Breast epithelium (tissue), 4 donors: Measurements from ENCODE around the gene PDZD2. TPM values are rescaled to one million over a fixed set of nuclear protein-coding genes. Genes with fewer than 3 reads are reported as not detected.

Experiments
- DNase-seq, 2 donors: peaks; one replicate each; pipeline ENCODE4 v3.0.0-alpha.2; 2019; ENCODE audit warnings: low spot score in 2 of 2
- H3K27ac ChIP-seq, 2 donors: fragments of 200-600 bp; sonication (generic) in 1 of 2; one replicate each; pipeline ENCODE4 v1.5.1; 2016 to 2019; ENCODE audit warnings: mild to moderate bottlenecking in 1 of 2
- H3K27me3 ChIP-seq, 2 donors: fragments of 200-600 bp; sonication (generic) in 1 of 2; one replicate each; pipeline versions ENCODE4 v1.5.1 to v1.6.0; 2017 to 2019; ENCODE audit warnings: control low read depth in 1 of 2, mild to moderate bottlenecking in 1 of 2
- H3K36me3 ChIP-seq: fragments of 200-600 bp; one replicate; pipeline ENCODE4 v1.5.1; 2019
- H3K4me1 ChIP-seq, 2 donors: fragments of 200-600 bp; sonication (generic); one replicate each; pipeline ENCODE4 v1.5.1; 2016 to 2019; ENCODE audit warnings: control low read depth in 1 of 2
- H3K4me3 ChIP-seq, 3 donors: fragments of 200-600 bp; sonication (generic); 1 replicate in 2 of 3; 2 replicates in 1 of 3; pipeline ENCODE4 v1.5.1; 2016 to 2019; ENCODE audit warnings: mild to moderate bottlenecking in 3 of 3, moderate library complexity in 2 of 3
- H3K9me3 ChIP-seq, 2 donors: fragments of 200-600 bp; sonication (generic) in 1 of 2; one replicate each; pipeline ENCODE4 v1.5.1; 2016 to 2019; ENCODE audit warnings: control low read depth in 1 of 2
- POLR2A ChIP-seq: fragments of 450-650 bp; IDR thresholded peaks from one replicate; pipeline ENCODE4 v1.6.1; 2016; ENCODE audit warnings: antibody characterized with exemption, mild to moderate bottlenecking, moderate library complexity
- POLR2AphosphoS5 ChIP-seq, 3 donors: sonication (generic); formaldehyde crosslinking; IDR thresholded peaks; one replicate each; pipeline ENCODE4 v1.6.1; 2017; ENCODE audit warnings: antibody characterized with exemption in 3 of 3
- intact Hi-C: fragments of 100-400 bp; cut with DNase I; formaldehyde crosslinking; loops from one replicate; pipeline ENCODE4 v1.15.1; 2023; ENCODE audit warnings: low total_unique reads
- total RNA-seq, 3 donors: library from RNA; depleted of rRNA; stranded (reverse); fragments of >200 nt; gene quantifications; one replicate each; pipeline ENCODE4 v1.1.0, GENCODE V29; 2016
- TF ChIP-seq, protein P1 (sequence below), 3 donors: fragments of 450-650 bp; IDR thresholded peaks; one replicate each; pipeline ENCODE4 v1.5.1; 2016 to 2017; ENCODE audit warnings: antibody characterized with exemption in 3 of 3, mild to moderate bottlenecking in 3 of 3, moderate library complexity in 3 of 3

PDZD2 gene
- total RNA-seq, 3 donors from 2014 or later = 16.8 to 23.3 (median 17.7) TPM

DNA sequence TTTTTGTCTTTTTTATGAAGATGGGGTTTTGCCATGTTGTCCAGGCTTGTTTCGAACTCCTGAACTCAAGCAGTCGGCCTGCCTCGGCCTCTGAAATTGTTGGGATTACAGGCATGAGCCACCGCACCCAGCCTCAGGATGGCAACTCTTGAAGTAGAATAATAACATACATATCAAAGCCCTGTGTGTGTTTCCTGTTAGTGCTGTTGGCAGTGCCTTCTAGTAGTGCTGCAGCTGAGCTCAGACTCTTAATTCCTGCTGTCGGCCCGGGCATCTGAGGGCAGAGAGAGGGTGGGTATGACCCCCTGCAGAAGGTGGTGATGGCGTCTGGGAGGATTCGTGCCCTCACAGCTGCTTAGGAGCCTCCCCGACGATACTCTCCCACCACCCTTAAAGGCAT, 227.2 kb downstream of the PDZD2 start:
- H3K9me3 ChIP-seq = peaks cover 0 to under 1% of the 10 kb centered on the region in 2 donors
- no peak for DNase-seq
- intact Hi-C loops = no loop called here
- no peaks in the 10 kb centered on the region for H3K36me3 ChIP-seq
- H3K27ac ChIP-seq = no peak overlapping the region
- TF ChIP-seq POLR2A (no peak), POLR2AphosphoS5 (IDR thresholded peaks at IDR 0.05) (no peak)
- TF ChIP-seq, protein P1, sequence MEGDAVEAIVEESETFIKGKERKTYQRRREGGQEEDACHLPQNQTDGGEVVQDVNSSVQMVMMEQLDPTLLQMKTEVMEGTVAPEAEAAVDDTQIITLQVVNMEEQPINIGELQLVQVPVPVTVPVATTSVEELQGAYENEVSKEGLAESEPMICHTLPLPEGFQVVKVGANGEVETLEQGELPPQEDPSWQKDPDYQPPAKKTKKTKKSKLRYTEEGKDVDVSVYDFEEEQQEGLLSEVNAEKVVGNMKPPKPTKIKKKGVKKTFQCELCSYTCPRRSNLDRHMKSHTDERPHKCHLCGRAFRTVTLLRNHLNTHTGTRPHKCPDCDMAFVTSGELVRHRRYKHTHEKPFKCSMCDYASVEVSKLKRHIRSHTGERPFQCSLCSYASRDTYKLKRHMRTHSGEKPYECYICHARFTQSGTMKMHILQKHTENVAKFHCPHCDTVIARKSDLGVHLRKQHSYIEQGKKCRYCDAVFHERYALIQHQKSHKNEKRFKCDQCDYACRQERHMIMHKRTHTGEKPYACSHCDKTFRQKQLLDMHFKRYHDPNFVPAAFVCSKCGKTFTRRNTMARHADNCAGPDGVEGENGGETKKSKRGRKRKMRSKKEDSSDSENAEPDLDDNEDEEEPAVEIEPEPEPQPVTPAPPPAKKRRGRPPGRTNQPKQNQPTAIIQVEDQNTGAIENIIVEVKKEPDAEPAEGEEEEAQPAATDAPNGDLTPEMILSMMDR (IDR thresholded peaks at IDR 0.05) = no peak
- no peaks in the 10 kb centered on the region for H3K4me1 ChIP-seq
- H3K4me3 ChIP-seq = no peak overlapping the region
- no peaks in the 10 kb centered on the region for H3K27me3 ChIP-seq

DNA sequence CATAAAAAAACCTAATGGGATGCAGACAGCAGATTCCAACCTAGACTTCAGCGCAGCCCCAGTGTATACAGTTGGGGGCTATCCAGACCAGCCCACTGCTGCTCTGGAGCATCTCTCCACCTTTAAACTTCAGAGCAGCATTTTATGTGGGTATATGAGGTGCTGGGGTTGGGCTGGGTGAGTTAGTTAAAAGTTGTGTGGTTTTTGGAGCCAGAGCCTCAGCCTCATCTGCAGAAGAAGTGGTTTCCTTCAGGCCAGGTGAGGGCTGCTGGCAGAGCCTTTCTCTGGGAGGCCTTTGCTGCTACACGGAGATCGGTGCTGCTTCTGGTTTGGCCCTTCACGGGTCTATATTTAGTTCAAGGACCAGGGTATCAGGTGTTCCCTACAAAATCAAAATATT, 228.3 kb downstream of the PDZD2 start:
- H3K4me3 ChIP-seq = no peak overlapping the region
- intact Hi-C loops = no loop called here
- no peak overlapping the region for H3K27ac ChIP-seq
- TF ChIP-seq POLR2A (no peak), POLR2AphosphoS5 (IDR thresholded peaks at IDR 0.05) (no peak)
- TF ChIP-seq, protein P1 (IDR thresholded peaks at IDR 0.05) = no peak
- no peaks in the 10 kb centered on the region for H3K36me3 ChIP-seq
- no peaks in the 10 kb centered on the region for H3K27me3 ChIP-seq
- no peaks in the 10 kb centered on the region for H3K9me3 ChIP-seq
- no peak for DNase-seq
- H3K4me1 ChIP-seq = no peaks in the 10 kb centered on the region

DNA sequence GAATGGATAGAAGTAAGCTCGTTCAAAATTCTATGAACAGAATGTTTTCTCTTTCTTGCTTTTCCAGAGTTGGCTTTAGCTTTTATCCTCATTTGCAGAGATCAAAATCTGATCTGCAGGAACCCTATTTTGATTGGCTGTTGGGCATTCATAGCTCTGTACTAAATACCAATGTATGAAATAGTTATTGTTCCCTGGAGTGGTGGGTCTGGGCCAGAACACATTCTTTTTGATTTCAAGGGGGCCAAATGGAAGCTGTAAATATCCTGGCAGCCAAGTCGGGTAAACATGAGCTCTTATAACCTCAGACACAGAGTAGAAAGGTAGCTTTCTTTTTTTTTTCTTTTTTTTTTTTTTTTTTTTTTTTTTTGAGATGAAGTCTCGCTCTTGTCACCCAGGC, 241.5 kb downstream of the PDZD2 start:
- H3K4me1 ChIP-seq = no peaks in the 10 kb centered on the region
- H3K36me3 ChIP-seq = no peaks in the 10 kb centered on the region
- no peak overlapping the region for H3K27ac ChIP-seq
- H3K27me3 ChIP-seq = no peaks in the 10 kb centered on the region
- TF ChIP-seq POLR2AphosphoS5 (IDR thresholded peaks at IDR 0.05) (no peak), POLR2A (no peak)
- TF ChIP-seq, protein P1 (IDR thresholded peaks at IDR 0.05) = no peak
- no peak for DNase-seq
- intact Hi-C loops = no loop called here
- H3K4me3 ChIP-seq = no peak overlapping the region
- H3K9me3 ChIP-seq = no peaks in the 10 kb centered on the region

DNA sequence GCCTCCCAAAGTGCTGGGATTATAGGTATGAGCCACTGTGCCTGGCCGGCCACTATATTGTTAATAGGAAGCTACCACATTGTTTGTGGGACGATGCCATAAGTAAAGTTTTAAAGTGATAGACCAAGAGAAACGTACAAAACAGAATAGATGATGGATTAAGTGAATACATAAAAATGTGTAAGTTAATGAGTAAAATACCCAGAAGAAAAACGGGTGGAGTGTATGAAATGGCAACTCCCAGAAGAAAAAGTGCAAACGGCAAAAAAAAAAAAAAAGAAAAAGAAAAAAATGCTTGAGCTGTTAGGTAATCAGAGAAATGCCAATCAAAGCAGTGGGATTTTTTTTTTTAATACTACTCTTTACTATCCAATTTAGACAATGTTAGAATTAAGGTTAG, 246.0 kb downstream of the PDZD2 start:
- Histone ChIP-seq H3K4me1 (no peaks in the 10 kb centered on the region), H3K4me3 (no peak overlapping the region), H3K9me3 (no peaks in the 10 kb centered on the region), H3K27me3 (no peaks in the 10 kb centered on the region), H3K36me3 (no peaks in the 10 kb centered on the region), H3K27ac (no peak overlapping the region)
- no peak for DNase-seq
- TF ChIP-seq, protein P1 (IDR thresholded peaks at IDR 0.05) = no peak
- TF ChIP-seq POLR2A (no peak), POLR2AphosphoS5 (IDR thresholded peaks at IDR 0.05) (no peak)
- intact Hi-C loops = no loop called here

DNA sequence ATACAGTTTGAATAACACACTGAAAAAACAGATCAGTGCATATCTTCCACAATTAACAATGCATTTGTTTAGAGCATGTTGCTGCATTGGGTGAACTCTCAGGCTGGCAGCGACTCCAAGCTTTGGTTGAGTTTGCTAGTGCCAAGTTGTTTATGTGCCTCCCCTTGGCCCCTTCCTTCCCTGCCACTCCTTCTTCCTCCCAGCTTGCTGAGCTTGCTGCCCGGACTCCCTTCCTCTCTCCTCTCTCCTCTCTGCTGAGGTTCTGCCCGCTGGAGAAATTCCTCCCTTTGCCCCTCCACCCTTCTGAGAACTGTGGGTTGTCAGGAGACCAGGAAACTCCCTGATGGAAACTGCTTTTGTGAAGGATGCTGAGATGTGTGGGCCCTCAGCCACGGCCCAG, 247.3 kb downstream of the PDZD2 start:
- no peak overlapping the region for H3K27ac ChIP-seq
- DNase-seq = no peak
- TF ChIP-seq, protein P1 (IDR thresholded peaks at IDR 0.05) = no peak
- TF ChIP-seq POLR2A = no peak
- TF ChIP-seq POLR2AphosphoS5 (IDR thresholded peaks at IDR 0.05) = no peak

More for the DNA sequence above, 247.3 kb downstream of the PDZD2 start:
- intact Hi-C loops = no loop called here
- no peaks in the 10 kb centered on the region for H3K27me3 ChIP-seq
- H3K36me3 ChIP-seq = no peaks in the 10 kb centered on the region
- no peak overlapping the region for H3K4me3 ChIP-seq
- H3K4me1 ChIP-seq = no peaks in the 10 kb centered on the region
- H3K9me3 ChIP-seq = no peaks in the 10 kb centered on the region
